ENCODE data around the gene ADCY5. TPM values are rescaled to one million over a fixed set of nuclear protein-coding genes. Genes with fewer than 3 reads are reported as not detected.

ADCY5 gene
- total RNA-seq, 1 donor from 2014 or later, result not detected

- DNase-seq (ENCODE audit: extremely low read depth, low read depth, low spot score), result no peak
These were observed 101.1 kb downstream of the ADCY5 start for GRCh38 chr3:123347691-123348264.

DNA sequence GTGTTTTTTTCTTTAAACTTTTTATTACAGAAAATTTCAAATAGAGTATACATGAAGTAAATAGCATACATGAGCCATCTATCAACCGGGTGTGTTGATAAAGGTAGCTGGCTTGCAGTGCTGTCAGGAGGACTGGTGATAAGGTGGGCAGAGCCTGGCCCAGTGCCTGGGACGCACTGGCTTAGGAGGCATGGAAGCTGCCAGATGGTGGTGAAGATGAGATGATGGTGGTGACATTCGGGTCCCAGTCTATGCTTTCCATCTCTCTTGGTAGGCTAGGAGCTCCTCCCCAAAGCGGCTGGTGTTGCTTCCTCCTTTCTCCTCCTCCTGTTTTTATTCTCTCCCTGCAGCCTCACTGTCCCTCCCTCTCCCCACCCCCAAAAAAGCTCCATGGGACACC, 101.7 kb downstream of the ADCY5 start:
- no peak for DNase-seq (ENCODE audit: extremely low read depth, low read depth, low spot score)

DNA sequence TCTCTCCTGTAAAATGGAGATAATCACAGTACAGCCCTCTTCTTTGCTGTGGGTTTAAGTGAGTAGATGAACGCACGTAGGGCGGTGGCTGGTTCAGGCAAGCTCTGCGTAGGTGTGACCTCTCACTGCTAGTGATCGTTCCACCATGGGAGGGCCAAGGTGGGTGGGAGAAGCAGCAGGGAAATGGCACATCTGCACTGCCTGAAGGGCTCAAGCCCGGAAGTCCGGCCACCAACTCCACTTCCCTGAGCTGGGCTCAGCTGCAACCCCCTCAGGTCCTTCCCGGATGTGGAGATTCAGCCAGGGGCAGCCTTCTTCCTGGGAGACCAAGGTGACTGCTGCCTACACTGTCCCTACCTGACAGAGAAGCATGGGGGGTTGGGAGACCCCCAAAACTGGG, 102.9 kb downstream of the ADCY5 start:
- no peak for DNase-seq (ENCODE audit: extremely low read depth, low read depth, low spot score)

- no peak for DNase-seq (ENCODE audit: extremely low read depth, low read depth, low spot score)
These were observed 103.8 kb downstream of the ADCY5 start for GRCh38 chr3:123344907-123345594.

- DNase-seq (ENCODE audit: extremely low read depth, low read depth, low spot score), result no peak
These were observed 104.5 kb downstream of the ADCY5 start for GRCh38 chr3:123344175-123344906.

DNA sequence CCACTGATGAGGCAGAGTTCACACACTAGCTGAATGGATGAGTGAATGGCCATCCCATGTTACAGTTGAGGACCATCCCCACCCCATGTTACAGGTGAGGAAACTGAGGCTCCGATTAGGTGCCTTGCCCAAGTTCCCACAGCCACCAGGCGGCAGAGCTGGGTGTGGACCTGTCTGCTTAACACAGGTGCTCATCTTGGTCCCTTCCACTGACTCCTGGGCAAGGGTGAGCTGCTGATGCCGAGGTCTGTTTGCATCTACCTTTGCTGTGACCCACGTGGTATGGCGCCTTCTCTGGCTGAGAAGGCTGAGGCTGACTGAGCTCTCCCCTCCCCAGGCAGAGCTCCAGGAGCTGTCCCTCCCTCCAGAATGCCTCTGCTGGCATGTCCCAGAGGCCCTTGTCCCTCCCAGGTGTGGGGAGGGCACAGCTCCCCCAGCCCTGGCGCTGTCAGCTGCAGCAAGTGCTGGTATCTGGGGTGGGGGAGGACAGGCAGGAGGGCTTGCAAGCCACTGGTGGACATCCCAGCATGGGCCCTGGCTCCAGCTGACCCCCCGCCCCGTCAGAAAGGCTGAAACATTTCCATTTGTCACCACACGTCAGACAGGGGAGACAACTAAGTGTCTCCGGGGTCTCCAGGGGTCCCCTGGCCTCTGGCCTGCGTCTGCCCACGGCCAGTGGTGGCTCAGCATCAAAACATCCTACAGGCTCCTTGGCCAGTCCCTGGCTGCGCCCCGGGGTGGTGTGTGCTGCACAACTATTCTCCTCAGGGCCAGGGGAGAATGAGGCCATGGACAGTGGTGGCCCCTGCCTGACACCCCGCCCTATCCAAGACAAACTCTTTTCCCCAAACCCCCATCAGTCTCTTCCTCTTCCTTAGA, 105.4 kb downstream of the ADCY5 start:
- no peak for DNase-seq (ENCODE audit: extremely low read depth, low read depth, low spot score)

GRCh38 chr3:123342631-123343080, 106.2 kb downstream of the ADCY5 start:
- no peak for DNase-seq (ENCODE audit: extremely low read depth, low read depth, low spot score)

DNA sequence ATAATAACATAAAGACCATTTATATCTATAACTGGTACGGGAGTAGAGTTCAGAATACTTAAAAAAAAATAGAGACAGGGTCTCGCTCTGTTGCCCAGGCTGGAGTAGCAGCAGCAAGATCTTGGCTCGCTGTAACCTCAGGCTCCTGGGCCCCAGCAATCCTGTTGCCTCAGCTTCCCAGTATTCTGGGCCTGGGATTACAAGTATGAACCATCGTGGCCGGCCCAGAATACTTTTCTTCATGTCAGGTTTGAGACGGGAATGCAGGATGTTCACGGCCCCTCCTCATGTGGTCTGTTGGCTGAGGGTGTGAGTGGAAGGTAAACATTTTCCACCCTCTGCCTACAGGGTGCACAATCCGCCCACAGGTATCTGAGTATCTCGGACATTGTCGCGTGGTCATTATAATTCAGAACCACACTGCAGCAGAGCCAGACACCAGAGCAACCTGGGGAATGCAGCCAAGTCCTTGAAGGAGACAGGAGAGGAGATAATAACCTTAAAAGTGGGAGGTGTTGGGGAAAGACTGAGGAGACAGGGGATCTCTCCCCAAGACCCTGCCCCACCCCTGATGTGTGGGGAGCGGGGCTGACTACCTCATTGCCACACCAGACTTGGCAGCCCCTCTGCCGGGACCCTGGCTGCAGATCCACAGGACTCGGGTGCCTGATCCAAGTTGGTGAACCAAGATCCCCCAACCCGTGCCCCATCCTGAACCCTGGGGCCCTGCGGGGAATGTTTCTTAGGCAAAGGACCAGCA, 106.8 kb downstream of the ADCY5 start:
- no peak for DNase-seq (ENCODE audit: extremely low read depth, low read depth, low spot score)

- no peak for DNase-seq (ENCODE audit: extremely low read depth, low read depth, low spot score)
These were observed 108.6 kb downstream of the ADCY5 start for GRCh38 chr3:123340336-123340735.

- no peak for DNase-seq (ENCODE audit: extremely low read depth, low read depth, low spot score)
These were observed 109.6 kb downstream of the ADCY5 start for GRCh38 chr3:123339302-123339701.

DNA sequence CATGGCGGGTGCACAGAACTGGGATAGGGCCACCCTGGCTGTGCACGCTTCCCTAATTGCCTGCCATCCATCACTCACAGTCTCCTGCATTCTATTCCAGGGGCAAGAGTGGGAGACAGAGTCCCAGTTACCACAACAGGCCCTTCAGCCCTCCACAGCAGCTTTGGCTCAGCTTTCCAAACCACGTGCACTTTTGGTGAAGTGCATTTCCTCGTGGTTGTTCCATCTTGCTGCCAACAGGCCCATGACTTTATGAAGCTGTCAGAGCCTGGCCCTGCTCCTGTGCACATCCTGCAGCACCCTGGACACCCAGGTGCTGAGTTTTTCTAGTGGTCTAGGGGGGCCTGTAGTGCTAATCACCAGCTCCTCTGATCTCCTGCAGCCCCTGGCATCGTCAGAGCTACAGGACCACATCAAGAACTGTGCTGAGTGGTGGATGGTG, 110.2 kb downstream of the ADCY5 start:
- DNase-seq (ENCODE audit: extremely low read depth, low read depth, low spot score), result no peak

- DNase-seq (ENCODE audit: extremely low read depth, low read depth, low spot score), result no peak
These were observed 110.8 kb downstream of the ADCY5 start for GRCh38 chr3:123337948-123338619.

- DNase-seq (ENCODE audit: extremely low read depth, low read depth, low spot score), result no peak
These were observed 111.7 kb downstream of the ADCY5 start for GRCh38 chr3:123337226-123337625.

DNA sequence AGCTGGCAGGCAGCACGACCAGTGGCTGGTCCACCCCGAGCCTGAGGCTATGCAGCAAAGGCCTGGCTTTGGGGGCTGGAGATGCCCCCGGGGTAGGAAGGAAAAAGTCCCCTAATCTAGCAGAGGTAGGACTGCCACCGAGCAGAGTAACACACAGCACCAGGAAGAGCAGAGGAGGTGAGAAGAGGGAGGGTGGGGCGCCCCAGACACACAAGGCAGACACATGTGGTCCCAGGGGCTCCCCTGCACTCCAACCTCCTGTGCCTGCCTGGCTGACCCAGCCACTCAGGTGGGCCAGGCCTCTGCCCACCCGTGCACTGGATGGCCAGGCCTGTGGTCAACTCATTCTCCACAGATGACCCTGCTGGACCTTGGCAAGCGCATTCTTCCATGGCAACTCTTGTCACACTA, 112.4 kb downstream of the ADCY5 start:
- no peak for DNase-seq (ENCODE audit: extremely low read depth, low read depth, low spot score)

DNA sequence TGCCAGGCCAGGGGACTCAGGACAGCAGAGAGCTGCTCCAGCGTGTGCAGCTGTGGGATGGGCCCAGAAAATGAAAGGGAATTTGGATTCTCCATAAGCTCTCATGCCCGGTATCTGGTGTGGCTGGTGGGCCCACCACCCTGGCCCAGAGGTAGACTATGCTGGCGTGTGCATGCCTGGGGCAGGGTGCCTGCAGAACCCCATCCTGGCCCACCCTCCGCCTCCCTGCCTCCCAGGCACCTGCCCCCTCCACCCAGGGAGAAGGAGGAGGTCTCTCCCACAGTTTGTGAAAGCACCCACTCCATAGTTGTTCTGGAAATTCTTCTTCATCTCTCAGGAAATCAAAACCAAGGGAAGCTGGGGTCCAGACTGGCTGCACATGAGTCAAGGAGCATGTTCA, 112.9 kb downstream of the ADCY5 start:
- no peak for DNase-seq (ENCODE audit: extremely low read depth, low read depth, low spot score)

- DNase-seq (ENCODE audit: extremely low read depth, low read depth, low spot score), result no peak
These were observed 113.8 kb downstream of the ADCY5 start for GRCh38 chr3:123335007-123335670.

DNA sequence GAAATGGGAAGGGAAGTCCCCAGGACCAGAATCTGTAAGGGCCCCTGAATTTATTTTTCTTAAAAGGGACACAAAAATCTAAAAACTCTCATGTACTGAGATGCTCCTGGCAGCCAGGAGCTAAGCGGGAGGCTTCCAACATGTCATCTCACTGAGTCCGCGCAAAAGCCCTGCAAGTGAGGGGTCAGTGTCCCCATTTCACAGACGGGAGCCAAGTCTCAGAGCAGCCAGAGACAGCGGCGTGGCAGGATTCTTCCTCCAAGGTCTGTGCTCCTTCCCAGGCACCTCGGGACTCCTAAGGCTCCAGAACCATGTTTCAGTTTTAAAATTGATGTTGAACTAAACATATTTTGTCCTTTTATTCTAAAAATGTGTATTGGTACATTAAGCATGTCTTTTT, 114.8 kb downstream of the ADCY5 start:
- DNase-seq (ENCODE audit: extremely low read depth, low read depth, low spot score), result no peak

- DNase-seq (ENCODE audit: extremely low read depth, low read depth, low spot score), result no peak
These were observed 115.5 kb downstream of the ADCY5 start for GRCh38 chr3:123333401-123333800.

DNA sequence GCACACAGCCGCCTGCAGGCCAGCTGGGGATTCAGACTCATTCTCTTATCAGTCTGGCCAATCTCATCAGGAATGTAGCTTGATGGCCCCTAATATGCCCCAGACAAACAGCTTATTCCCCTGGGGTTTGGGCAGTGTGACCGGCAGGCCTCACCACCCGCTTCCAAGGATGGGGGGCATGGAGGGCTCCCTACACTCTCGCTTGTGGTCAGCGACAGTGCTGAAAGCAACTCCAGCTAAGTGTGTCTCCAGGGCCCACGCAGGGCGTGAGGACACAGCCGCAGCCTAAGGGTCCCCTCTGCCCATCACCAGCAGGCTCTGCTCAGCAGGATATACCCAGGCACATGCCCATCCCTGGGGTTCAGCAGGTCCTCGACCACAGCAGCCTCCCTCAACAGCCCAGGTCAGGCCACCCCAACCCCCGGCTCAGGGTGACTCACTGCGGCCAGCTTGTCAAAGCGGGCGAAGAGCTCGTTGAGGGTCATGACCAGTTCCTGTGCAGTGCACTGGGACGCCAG, 116.7 kb downstream of the ADCY5 start:
- no peak for DNase-seq (ENCODE audit: extremely low read depth, low read depth, low spot score)

All from glomerular endothelial cell (primary cell).